ENCODE measurements around the gene RFX2.
"Not testable (repeated sequence)": the region's sequence is repeated elsewhere in the genome, so short reads cannot be mapped to it uniquely, and the experiment has no call there.

Gene RFX2

GRCh38 chr19:5966215-5966614, 144.1 kb downstream of the RFX2 start:
- Histone ChIP-seq H3K36me3 (ENCODE audit: control insufficient read depth, insufficient read depth, low read length) (peaks cover 9% of the 10 kb centered on the region), H3K27me3 (replicated peaks; ENCODE audit: control insufficient read depth, insufficient read depth, low read length) (no peaks in the 10 kb centered on the region), H3K4me3 (replicated peaks; ENCODE audit: low read depth, low read length) (no peak overlapping the region)
- DNase-seq (ENCODE audit: extremely low read depth, insufficient read length), result no peak
- TF ChIP-seq, protein P1, sequence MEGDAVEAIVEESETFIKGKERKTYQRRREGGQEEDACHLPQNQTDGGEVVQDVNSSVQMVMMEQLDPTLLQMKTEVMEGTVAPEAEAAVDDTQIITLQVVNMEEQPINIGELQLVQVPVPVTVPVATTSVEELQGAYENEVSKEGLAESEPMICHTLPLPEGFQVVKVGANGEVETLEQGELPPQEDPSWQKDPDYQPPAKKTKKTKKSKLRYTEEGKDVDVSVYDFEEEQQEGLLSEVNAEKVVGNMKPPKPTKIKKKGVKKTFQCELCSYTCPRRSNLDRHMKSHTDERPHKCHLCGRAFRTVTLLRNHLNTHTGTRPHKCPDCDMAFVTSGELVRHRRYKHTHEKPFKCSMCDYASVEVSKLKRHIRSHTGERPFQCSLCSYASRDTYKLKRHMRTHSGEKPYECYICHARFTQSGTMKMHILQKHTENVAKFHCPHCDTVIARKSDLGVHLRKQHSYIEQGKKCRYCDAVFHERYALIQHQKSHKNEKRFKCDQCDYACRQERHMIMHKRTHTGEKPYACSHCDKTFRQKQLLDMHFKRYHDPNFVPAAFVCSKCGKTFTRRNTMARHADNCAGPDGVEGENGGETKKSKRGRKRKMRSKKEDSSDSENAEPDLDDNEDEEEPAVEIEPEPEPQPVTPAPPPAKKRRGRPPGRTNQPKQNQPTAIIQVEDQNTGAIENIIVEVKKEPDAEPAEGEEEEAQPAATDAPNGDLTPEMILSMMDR (IDR thresholded peaks at IDR 0.05; ENCODE audit: insufficient read depth, low read length, poor library complexity, severe bottlenecking), result no peak

GRCh38 chr19:5964816-5965565, 145.3 kb downstream of the RFX2 start:
- TF ChIP-seq, protein P1 (IDR thresholded peaks at IDR 0.05; ENCODE audit: insufficient read depth, low read length, poor library complexity, severe bottlenecking), result no peak
- DNase-seq (ENCODE audit: extremely low read depth, insufficient read length), result no peak
- peaks cover 9% of the 10 kb centered on the region for H3K36me3 ChIP-seq (ENCODE audit: control insufficient read depth, insufficient read depth, low read length)
- H3K27me3 ChIP-seq (replicated peaks; ENCODE audit: control insufficient read depth, insufficient read depth, low read length), result no peaks in the 10 kb centered on the region
- H3K4me3 ChIP-seq (replicated peaks; ENCODE audit: low read depth, low read length), result no peak overlapping the region

- peaks cover 9% of the 10 kb centered on the region for H3K36me3 ChIP-seq (ENCODE audit: control insufficient read depth, insufficient read depth, low read length)
- DNase-seq (ENCODE audit: extremely low read depth, insufficient read length), result no peak
- H3K27me3 ChIP-seq (replicated peaks; ENCODE audit: control insufficient read depth, insufficient read depth, low read length), result no peaks in the 10 kb centered on the region
- TF ChIP-seq, protein P1 (IDR thresholded peaks at IDR 0.05; ENCODE audit: insufficient read depth, low read length, poor library complexity, severe bottlenecking), result no peak
- H3K4me3 ChIP-seq (replicated peaks; ENCODE audit: low read depth, low read length), result no peak overlapping the region
These were observed 146.4 kb downstream of the RFX2 start for GRCh38 chr19:5963855-5964254.

DNA sequence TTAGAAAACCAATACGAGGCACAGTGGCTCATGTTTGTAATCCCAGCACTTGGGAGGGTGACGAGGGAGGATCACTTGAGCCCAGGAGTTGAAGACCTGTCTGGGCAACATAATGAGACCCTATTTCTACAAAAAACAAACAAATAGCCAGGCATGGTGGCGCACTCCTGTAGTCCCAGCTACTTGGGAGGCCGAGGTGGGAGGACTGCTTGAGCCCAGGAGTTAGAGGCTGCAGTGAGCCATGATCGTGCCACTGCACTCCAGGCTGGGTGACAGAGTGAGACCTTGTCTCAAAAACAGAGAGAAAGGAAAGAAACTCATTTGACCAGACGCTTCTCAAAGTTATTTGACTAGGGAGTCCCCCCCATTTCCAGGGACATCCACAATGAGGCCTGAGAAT, 147.0 kb downstream of the RFX2 start:
- peaks cover 11% of the 10 kb centered on the region for H3K36me3 ChIP-seq (ENCODE audit: control insufficient read depth, insufficient read depth, low read length)
- not testable (repeated sequence) for H3K4me3 ChIP-seq (replicated peaks; ENCODE audit: low read depth, low read length); H3K27me3 ChIP-seq (replicated peaks; ENCODE audit: control insufficient read depth, insufficient read depth, low read length); DNase-seq (ENCODE audit: extremely low read depth, insufficient read length)

DNA sequence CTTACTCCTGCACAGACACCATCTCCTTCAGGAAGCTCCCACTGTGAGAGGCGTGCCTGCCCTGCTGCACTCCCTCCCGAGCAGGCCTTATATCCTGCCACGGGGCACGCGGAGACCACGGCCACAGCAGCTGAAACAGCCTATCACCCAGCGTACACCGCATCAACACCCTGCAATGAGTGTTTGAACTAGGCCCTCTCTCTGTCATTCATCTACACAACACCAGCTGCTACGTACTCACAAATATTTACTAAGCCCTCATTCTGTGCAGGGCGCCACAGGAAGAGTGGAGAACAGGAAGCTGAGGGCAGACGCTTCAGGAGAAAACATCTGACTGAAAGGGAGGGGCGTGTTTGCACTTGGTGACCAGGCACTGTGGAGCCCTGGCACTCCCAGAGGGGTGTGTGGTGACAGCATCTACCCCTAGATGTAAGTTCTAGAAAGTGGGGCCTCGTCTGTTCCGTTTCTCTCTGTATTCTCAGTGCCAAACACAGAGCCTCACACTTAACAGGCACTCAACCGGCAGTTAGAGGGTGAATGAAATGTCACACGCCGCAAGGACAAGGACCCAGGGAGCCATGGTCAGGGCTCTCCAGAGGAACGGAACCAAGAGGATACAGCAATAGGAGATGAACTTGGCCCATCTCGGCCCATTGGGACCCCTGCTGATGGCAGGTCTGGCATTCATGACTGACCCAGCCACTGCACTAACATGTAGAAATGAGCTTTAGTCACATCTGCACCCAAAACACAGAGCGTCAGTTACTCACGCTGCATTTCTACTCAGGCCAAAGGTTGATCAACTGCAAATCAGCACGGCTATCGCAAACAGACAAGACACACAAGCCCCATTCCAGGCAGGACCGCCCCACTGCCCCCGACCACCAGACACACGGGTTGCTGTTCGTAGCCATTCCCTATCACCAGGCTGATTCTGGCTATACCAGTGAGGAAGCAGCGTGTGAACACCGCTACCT, 148.0 kb downstream of the RFX2 start:
- TF ChIP-seq, protein P1 (IDR thresholded peaks at IDR 0.05; ENCODE audit: insufficient read depth, low read length, poor library complexity, severe bottlenecking), result no peak
- Histone ChIP-seq H3K36me3 (ENCODE audit: control insufficient read depth, insufficient read depth, low read length) (peaks cover 11% of the 10 kb centered on the region), H3K4me3 (replicated peaks; ENCODE audit: low read depth, low read length) (no peak overlapping the region), H3K27me3 (replicated peaks; ENCODE audit: control insufficient read depth, insufficient read depth, low read length) (no peaks in the 10 kb centered on the region)
- DNase-seq (ENCODE audit: extremely low read depth, insufficient read length), result no peak

DNA sequence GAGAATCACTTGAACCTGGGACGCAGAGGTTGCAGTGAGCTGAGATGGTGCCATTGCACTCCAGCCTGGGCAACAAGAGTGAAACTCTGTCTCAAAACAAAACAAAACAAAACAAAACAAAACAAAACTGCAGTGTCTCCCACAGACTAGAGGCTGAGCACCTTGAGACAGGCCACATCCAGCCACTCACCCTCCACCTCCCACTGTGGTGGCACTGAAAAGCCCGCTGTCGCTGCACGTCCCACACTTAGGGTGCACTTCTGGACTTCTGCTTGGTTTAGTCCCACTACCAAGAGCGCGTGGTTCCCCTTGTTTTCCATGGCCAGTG, 148.7 kb downstream of the RFX2 start:
- not testable (repeated sequence) for H3K36me3 ChIP-seq (ENCODE audit: control insufficient read depth, insufficient read depth, low read length); H3K4me3 ChIP-seq (replicated peaks; ENCODE audit: low read depth, low read length); DNase-seq (ENCODE audit: extremely low read depth, insufficient read length); H3K27me3 ChIP-seq (replicated peaks; ENCODE audit: control insufficient read depth, insufficient read depth, low read length)
